Left kidney (tissue), 8 donors: ENCODE measurements around the gene SCGB1C1. TPM values are rescaled to one million over a fixed set of nuclear protein-coding genes. Genes with fewer than 3 reads are reported as not detected.
"Not testable (repeated sequence)": the region's sequence is repeated elsewhere in the genome, so short reads cannot be mapped to it uniquely, and the experiment has no call there.

ENCODE experiments used
- DNase-seq: peaks from one replicate; pipeline ENCODE4 v3.0.0-alpha.2; 2013
- long read RNA-seq, 8 donors: transcript quantifications; one replicate each; lab custom pipeline, GENCODE V29; 2026
- polyA plus RNA-seq: library from polyadenylated mRNA; unstranded; fragments of 120-200 nt; gene quantifications from one replicate; pipeline ENCODE4 v1.2.1, GENCODE V29; 2013; ENCODE audit not compliant: insufficient read length

Gene SCGB1C1
- polyA plus RNA-seq, result 1.1 TPM
- long read RNA-seq, donor 1, result 0 reads
- long read RNA-seq, donor 2, result 0 reads
- long read RNA-seq, donor 3, result 0 reads
- long read RNA-seq, donor 4, result 0 reads
- long read RNA-seq, donor 5, result 0 reads
- long read RNA-seq, donor 6, partial matches to known transcripts, result 0 of 1 reads
- long read RNA-seq, donor 6, other reads (novel, unspliced or antisense), result 0 of 1 reads
- long read RNA-seq, donor 7, partial matches to known transcripts, result 0 of 1 reads
- long read RNA-seq, donor 7, other reads (novel, unspliced or antisense), result 0 of 1 reads
- long read RNA-seq, donor 8, result 0 reads

DNA sequence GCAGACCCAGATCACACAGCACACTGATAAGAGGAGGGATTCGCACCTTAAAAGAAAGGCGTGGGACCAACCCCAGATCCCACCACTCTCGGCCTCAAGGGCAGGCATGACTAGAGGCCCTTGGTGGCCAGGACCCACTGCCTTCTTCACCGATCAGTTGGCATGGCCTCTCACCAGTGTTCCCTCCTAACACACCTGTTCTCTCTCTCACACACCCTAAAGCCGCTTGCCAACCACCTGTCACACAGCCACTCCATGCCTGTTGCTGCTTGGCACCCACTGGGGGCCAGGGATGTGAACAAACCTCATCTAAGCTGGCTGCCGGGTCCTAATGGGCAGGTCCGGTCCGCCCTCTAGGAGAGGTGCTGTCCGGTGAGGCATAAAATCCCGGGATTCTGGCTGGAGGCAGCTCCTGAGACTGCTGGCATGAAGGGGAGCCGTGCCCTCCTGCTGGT lies at the start of gene SCGB1C1:
Gene SCGB1C1, plus strand, starts transcription at position 405 of the 455 bp plus-strand sequence. Its CDS starts 22 bp downstream, at position 427.
- not testable (repeated sequence) for DNase-seq

DNA sequence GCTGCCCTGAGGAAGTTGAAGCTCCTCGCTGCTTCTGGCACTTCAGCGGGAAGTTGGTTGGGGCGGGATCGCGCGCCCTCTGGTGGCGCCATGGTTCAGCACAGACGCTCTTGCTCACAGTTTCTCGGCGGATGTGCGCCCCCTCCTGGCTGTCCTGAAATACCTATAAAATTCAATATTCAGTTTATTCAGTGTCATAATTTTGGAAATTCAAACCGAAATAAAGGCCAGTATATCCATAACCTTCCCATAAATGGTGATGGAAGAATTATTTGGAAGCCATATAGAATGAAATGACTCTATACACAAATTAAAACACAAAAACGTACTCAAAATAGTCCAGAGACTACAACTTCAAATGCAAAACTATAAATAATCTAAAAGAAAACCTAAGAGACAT lies 12.6 kb upstream of the SCGB1C1 start:
- DNase-seq, result not testable (repeated sequence)

DNA sequence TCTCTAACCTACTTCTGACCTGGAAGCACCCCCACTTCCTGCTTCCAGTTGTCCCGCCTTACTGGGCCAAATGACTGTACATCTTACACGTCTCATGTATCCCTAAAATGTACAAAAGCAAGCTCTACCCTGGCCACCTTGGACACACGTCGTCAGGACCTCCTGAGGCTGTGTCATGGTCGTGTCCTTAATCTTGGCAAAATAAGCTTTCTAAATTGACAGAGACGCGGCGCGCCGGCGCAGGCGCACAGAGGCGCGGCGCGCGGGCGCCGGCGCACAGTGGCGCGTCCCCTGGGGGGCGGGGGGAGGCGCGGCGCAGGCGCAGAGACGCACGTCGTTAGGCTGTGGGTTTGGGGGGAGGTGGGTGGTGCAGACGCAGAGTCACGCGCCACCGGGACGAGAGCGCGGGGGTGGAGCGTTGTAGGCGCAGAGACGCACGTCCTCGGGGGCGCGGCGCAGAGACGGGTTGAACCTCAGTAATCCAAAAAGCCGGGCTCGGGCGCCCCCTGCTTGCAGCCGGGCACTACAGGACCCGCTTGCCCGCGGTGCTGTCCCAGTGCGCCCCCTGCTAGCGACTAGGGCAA lies 3.6 kb upstream of the SCGB1C1 start:
- DNase-seq, result not testable (repeated sequence)

DNA sequence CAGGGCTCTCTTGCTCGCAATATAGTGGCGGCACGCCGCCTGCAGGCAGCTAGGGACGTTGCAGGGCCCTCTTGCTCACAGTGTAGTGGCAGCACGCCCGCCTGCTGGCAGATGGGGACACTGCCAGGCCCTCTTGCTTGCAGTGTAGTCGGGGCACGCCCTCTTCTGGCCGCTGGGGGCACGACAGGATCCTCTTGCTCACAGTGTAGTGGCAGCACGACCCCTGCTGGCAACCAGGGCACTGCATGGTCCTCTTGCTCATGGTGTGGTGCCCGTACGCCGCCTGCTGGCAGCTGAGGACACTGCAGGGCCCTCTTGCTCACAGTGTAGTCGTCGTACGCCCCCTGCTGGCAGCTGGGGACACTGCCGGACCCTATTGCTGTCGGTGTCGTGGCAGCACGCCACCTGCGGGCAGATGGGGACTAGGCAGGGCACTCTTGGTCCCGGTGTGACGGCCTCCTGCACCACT lies 3.0 kb upstream of the SCGB1C1 start:
- not testable (repeated sequence) for DNase-seq

DNA sequence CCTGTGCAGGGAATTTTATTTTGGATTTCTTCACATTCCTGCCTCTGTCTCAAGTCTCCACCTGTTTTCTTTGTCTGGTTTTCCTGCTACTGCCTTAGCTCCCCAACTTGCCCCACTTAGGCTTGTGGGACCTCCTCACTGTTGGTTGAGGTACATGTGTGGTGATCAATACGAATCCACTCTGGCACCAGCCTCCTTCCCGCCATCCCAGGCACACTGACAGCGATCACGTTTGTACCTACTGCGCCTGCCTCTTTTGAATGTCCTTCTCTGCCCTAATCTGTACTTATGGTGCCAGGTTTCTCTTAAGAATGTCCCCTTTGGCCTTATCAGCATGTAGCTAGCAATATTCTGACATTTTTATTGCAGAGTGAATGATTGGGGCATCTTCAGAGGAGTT lies 2.3 kb upstream of the SCGB1C1 start:
- DNase-seq, result not testable (repeated sequence)

DNA sequence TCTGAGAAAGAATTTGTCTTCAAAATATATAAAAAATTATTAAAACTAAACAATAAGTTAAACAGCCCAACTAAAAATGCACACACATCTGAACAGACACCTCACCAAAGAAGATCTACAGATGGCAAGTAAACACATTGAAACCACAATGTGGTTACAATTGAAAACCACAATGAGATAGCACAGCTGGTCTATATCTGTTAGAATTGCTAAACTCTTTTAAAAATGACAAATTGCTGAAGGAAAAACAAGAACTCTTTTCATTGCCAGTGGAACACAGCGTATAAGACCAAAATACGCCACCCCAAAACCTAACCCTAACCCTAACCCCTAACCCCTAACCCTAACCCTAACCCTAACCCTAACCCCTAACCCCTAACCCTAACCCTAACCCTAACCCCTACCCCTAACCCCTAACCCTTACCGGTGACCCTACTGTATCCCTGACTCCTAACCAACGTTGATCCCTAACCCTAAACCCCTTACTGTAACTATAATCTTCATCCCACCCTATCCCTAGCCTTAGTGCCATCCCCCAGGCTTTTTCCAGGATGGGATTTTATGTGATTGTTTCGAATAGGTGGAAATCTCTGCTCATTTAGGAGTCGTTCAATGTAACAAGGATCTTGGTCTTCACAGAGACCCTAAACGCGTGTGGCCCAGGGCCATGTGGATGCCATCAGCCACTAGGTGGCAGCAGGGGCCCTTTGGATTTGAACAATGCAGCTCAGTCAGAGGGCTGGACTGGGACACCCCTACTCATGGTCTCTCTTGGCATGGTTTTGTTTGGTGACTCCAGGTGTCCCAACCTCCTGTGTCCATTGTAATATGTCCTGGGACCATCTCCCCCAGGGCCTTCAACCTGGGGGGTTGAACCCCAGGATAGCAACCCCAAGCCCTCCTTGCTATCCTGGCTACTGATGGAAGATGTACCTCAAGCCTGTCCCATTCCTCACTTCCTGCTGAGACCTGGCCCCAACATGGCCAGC lies 1.1 kb upstream of the SCGB1C1 start:
- not testable (repeated sequence) for DNase-seq

DNA sequence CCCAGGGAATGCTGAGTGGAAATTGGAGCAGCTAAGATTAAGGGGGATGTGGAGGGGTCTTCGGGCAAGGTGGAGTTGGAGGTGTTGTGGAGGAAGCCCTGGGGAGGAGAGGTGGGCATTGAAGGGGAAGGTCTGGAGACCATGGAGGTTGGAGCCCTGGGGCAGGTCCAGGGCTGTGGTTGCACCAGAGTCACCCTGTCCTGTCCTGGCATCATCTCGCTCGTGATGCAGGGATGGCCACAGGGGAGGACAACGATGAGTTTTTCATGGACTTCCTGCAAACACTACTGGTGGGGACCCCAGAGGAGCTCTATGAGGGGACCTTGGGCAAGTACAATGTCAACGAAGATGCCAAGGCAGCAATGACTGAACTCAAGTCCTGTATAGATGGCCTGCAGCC lies 603 bp downstream of the SCGB1C1 start:
- DNase-seq, result not testable (repeated sequence)

DNA sequence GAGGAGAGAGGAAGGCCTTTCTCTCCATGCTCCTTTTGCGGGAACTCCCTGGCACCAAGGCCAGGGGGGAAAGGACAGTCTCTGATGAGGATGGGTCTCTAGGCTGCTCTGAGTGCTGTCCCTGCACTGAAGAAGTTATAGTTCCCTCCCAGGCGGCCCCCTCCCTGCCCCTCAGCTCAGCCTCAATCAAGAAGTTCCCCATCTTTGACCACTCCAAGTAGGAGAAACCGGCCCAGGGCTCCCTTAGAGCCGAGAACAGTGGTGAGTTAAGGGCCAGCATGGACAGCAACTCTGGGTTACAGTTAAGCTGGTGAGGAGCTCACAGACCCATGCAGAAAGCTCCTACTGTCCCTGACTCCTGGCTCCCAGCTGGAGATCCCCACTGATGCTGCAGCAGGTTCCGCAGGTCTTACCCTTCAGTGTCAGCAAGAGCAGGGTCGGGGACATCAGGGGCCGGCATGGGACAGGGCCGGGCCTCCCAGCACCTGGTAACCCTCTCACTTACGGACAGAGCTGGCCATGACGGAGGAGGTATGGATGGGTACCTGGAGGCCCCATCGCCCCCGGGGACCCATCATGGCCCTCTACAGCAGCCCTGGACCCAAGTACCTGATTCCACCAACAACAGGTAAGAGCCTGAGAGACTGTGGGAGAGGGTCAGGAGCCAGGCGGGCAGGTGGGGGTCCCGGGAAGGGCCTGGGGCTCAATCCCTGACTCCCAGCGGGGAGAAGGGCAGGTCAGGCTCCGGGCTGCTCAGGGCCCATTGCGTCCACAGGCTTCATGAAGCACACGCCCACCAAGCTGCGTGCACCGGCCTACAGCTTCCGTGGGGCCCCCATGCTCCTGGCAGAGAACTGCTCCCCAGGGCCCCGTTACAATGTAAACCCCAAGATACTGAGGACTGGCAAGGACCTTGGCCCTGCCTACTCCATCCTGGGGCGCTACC lies 4.2 kb downstream of the SCGB1C1 start:
- DNase-seq, result no peak

DNA sequence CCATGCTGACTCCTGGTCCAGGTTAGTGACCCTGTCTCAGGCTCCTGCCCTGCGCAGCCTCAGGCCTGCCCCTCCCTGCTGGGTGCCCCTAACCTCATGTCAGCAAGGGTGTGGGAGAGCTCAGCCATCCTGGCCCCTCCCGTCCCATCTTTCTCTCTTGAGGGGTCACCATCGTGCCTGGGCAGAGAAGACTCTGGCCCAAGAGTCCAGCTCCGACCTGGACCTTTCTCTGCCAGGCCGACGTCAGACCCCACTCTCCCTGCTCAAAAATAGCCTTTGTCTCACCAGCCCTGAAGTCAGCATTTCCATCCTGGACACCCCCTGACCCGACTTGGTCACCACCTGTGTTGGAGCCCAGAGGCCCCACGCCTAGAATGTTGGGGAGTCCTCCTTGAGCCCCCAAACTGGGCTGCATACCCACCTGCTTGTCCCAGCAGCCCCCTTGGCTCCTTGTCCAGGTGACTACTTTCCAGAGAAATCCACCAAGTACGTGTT lies 4.9 kb downstream of the SCGB1C1 start:
- DNase-seq, result no peak

DNA sequence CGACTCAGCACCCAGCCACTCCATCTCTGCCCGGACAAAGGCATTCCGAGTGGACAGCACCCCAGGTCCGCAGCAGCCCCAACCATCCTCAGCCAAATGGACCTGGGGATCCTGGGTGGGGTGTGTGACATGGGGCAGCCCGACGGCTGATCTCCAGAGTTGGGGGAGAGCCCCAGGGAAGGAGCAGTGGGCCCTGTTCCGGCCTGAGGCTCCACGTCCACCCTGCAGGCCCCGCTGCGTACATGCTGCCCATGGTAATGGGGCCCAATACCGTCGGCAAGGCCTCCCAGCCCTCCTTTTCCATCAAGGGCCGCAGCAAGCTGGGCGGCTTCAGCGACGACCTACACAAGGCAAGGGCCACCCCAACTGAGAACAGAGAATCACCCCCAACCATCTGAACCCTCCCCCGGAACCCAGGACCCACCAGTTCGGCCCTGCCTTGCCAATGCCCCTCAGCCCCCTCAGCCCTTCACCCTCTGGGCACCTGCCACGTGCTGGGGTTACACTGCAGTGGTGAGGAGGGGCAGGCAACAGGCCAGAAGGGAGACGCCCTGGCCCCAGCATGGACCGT lies 5.4 kb downstream of the SCGB1C1 start:
- DNase-seq, result no peak

DNA sequence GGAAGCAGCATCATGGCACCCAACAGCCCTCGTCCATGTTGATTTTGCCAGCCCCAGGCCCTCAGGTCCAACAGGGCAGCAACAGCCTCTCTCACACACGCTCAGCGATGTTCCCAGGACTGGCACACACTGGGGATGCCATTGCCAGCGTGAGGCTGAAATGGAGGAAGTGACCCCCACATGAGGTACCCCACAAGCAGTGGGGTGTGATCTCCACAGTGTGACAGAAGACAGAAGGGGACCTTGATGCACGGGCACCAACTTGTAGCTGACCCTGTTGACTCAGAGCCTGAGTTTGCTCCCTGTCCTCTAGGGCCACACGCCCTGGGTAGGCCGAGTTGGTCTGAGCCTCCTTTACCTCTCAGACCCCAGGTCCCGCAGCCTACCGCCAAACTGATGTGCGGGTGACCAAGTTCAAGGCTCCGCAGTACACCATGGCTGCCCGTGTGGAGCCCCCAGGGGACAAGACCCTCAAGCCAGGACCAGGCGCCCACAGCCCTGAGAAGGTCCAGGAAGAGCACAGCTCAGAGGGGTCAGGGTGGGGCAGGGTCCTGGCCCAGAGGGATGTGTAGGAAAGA lies 6.2 kb downstream of the SCGB1C1 start:
- DNase-seq, result no peak

DNA sequence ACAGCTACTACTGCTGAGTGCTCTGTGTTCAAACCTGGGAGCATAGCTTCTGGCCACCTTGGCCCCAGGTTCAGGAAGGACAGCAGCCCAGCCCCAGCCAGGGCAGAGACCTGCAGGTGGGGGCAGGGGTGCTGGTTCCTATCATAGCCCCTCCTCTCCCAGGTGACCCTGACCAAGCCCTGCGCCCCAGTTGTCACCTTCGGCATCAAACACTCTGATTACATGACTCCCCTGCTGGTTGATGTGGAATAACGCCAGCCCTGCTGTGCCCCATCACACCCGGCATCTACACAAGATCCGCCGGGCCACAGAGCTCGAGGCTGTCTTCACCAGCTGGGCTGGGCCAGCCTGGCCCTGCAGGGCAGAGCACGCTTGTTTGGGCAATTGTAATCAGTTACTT lies 6.9 kb downstream of the SCGB1C1 start:
- DNase-seq, result no peak

DNA sequence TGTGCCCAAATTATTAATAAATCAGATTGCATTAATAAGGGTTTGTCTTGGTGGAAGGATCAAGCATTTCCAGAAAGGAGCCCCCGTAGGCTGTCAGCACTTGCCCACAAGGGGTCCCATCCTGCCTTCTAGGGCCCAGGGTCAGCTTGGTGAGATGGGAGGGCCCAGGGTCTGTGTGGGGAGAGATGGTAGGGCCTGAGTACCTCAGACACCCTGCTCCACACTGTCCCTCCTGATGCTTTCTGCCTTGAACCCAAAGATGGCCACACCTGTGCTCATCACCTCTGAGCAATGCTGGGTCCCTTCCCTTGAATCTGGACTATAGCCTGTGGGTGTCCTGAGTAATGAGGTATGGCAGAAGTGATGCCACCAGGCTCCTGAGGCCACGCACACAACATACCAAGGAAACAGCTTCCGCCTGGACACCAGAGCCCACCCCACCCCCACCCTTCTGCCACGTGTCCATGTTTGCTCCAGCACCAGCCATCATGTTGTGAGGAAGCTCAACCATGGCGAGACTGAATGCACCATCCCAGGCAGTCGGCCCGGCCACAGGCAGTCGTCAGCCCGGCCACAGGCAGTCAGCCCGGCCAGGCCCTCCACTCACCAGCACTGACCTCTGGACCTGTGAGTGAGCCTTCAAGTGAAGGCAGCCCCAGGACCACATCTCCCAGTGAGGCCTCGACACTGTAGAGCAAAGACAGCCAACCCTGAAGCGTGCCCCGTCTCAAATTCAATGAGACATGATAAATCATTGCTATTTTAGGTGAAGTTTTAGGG lies 7.5 kb downstream of the SCGB1C1 start:
- no peak for DNase-seq

DNA sequence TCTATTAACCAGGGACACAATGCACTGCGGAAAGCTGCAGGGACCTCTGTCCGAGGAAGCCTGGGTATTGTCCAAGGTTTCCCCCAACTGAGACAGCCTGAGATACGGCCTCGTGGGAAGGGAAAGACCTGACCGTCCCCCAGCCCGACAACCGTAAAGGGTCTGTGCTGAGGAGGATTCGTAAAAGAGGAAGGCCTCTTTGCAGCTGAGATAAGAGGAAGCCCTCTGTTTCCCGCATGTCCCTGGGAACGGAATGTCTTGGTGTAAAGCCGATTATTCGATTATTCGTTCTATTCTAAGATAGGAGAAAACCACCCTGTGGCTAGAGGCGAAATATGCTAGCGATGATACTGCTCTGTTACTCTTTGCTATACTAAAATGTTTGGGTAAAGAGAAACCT lies 9.1 kb downstream of the SCGB1C1 start:
- DNase-seq, result no peak

DNA sequence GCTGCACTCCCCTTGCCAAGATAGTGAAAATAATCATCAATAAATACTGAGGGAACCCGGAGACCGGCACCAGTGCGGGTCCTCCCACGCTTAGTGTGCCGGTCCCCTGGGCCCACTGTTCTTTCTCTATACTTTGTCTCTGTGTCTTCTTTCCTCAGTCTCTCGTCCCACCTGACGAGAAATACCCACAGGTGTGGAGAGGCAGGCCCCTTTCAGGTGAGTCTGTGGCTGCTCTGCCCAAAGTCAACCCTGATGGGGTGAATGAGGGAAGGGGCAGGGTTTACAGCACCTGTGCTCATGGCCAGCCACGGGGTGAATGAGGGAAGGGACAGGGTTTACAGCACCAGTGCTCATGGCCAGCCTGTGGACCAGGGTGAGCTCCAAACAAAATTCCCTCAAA lies 9.6 kb downstream of the SCGB1C1 start:
- DNase-seq, result no peak

DNA sequence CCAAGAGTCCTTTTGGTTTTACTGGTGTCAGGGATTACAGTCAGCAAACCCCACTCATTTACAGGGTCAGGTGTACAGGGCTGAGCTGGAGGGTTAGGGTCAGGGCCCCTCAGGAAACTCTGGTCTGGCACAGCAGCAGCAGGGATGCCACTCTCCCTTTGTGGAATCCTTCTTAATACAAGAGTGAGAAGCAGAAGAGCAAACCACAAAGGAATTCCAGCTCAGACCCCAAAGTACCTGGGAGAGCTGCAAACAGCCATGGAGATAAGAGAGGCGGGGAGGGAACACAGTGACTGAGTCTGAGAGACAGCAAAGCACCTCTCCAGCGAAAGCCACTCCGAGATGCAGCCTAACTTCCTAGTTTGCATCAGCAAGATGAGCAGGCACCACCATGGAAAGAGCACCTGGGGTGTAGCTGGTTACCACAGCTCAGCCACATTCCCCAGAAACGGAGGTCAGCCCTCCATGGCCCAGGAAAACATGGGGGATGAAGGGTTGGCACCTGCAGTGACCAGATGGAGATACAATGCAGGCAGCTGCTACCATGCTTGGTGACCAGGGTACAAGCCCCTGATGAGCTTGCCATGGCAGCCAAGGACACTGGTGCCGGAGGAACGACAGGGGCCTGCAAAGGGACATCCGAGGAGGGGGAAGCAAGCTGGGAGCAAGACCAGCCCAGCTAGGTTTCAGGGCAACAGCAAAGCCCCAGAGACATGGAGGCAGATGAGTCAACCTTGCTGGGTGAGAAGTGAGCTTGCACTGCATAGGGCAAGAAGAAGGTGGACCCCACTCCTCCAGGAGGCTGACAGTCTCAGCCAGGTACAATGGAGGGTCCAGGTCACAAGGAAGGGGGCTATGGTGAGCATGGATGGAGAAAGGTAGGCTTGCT lies 10.4 kb downstream of the SCGB1C1 start:
- no peak for DNase-seq

DNA sequence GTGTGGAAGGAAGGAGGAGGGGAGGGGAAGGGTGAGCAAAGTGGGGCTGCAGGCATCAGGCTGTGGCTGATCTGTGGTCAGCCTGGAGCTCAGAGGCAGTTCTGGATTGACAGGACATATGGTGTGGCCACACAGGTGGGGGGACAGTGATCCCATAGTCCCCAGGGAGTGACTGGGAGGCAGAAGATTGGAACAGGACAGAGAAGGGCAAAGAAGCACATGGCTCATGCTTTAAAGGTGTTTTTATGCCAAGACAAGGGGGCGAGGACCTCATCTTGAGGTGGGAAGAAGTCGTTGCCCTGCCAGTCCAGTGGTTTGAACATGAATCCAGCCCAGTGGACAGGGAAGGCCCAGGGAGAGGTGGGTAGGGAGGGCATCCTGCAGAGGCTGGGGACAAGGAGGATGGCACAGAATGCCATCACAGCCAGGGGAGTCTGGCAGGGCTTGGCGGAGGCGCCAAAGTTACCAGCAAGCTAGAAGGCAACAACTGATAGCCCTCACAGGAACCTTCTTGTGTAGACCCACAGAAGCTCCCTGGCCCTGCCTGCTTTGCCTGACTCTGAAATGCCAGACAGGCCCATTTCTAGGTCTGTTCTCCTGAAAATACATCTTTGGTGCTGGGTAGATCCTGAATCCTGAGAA lies 11.2 kb downstream of the SCGB1C1 start:
- no peak for DNase-seq

DNA sequence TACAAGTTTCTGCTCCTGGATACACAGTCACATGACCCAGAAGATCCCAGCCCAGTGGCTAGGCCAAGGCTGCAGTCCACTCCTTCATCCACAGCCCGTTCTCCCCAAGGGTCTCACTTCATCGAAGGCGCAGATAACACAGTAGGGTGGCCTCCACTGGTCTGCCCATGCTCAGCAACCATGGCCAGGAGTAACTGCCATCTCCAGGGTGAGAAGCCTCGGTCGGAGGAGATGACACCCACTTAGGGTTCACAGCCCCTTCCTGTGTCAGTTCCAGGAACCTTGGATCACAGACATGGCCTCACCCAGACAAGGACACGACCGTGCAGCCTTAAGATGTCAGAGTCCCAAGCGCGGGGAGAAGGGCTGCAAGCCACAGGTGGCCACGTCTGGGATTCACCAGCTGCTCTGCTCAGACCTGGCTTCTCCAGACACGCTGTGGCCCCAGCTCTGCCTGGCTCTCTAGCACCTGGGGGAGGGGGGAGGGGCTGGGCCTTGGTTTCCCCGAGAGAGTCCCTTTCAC lies 11.8 kb downstream of the SCGB1C1 start:
- DNase-seq, result no peak
